Neural cell (in vitro differentiated cells): ENCODE results near the gene NECTIN1. TPM values are rescaled to one million over a fixed set of nuclear protein-coding genes. Genes with fewer than 3 reads are reported as not detected.

Experiments used
- H2AFZ ChIP-seq: fragments of 200-600, 300-800 bp; sonication (generic), shearing (Covaris generic); 2 replicates; pipeline ENCODE4 v1.6.0; 2014; ENCODE audit warnings: low read depth, mild to moderate bottlenecking, antibody characterized with exemption, low read length, moderate library complexity
- H3F3A ChIP-seq: fragments of 200-600 bp; shearing (Covaris generic); 2 replicates; pipeline ENCODE4 v1.6.1; 2016; ENCODE audit warnings: mild to moderate bottlenecking, moderate library complexity, mixed read lengths, antibody characterized with exemption, low read length; ENCODE audit not compliant: insufficient read depth, poor library complexity, severe bottlenecking
- H3K27ac ChIP-seq: fragments of 200-600, 300-800 bp; sonication (generic), shearing (Covaris generic); 2 replicates; pipeline ENCODE4 v1.5.1; 2014; ENCODE audit warnings: mild to moderate bottlenecking, low read length, moderate library complexity
- H3K27me3 ChIP-seq: fragments of 300-800, 200-600 bp; sonication (generic), shearing (Covaris generic); 2 replicates; pipeline ENCODE4 v1.6.0; 2014; ENCODE audit warnings: mild to moderate bottlenecking, low read depth, low read length, moderate library complexity; ENCODE audit not compliant: insufficient read depth
- H3K36me3 ChIP-seq: fragments of 300-800, 200-600 bp; sonication (generic), shearing (Covaris generic); 2 replicates; pipeline ENCODE4 v1.5.1; 2014; ENCODE audit warnings: mild to moderate bottlenecking, antibody characterized with exemption, low read length, moderate library complexity; ENCODE audit not compliant: insufficient read depth
- H3K4me2 ChIP-seq: fragments of 300-800, 200-600 bp; sonication (generic), shearing (Covaris generic); 2 replicates; pipeline ENCODE4 v1.6.0; 2014; ENCODE audit warnings: mild to moderate bottlenecking, low read length
- H3K4me3 ChIP-seq: fragments of 300-800, 200-600 bp; sonication (generic), shearing (Covaris generic); 2 replicates; pipeline ENCODE4 v1.5.1; 2014; ENCODE audit warnings: mild to moderate bottlenecking, low read length, moderate library complexity
- H3K79me2 ChIP-seq: fragments of 200-600 bp; shearing (Covaris generic); replicated peaks from 2 replicates; pipeline ENCODE4 v1.6.0; 2014; ENCODE audit warnings: mild to moderate bottlenecking, low read length, moderate library complexity; ENCODE audit not compliant: insufficient read depth
- H3K9ac ChIP-seq: fragments of 300-800, 200-600 bp; sonication (generic), shearing (Covaris generic); 2 replicates; pipeline ENCODE4 v1.6.1; 2016; ENCODE audit warnings: mild to moderate bottlenecking, low read length, mixed read lengths
- H3K9me2 ChIP-seq: fragments of 200-600 bp; shearing (Covaris generic); 2 replicates; pipeline ENCODE4 v1.6.1; 2016; ENCODE audit warnings: mild to moderate bottlenecking, low read length, mixed read lengths; ENCODE audit not compliant: insufficient read depth
- H3K9me3 ChIP-seq: fragments of 200-600, 300-800 bp; sonication (generic), shearing (Covaris generic); 2 replicates; pipeline ENCODE4 v1.6.1; 2016; ENCODE audit warnings: mild to moderate bottlenecking, mixed run types, low read length, moderate library complexity, mixed read lengths
- H4K20me1 ChIP-seq: fragments of 200-600 bp; shearing (Covaris generic); 2 replicates; pipeline ENCODE4 v1.6.1; 2016; ENCODE audit warnings: mild to moderate bottlenecking, mixed run types; ENCODE audit not compliant: insufficient read depth
- CTCF ChIP-seq: fragments of 450-650 bp; IDR thresholded peaks from 2 replicates; pipeline ENCODE4 v1.5.1; 2014; ENCODE audit warnings: antibody characterized with exemption, mild to moderate bottlenecking, moderate library complexity; ENCODE audit not compliant: poor library complexity, severe bottlenecking
- EP300 ChIP-seq: fragments of 450-650 bp; conservative IDR thresholded peaks from 2 replicates; pipeline ENCODE4 v1.6.1; 2014; ENCODE audit warnings: antibody characterized with exemption, mild to moderate bottlenecking, moderate library complexity; ENCODE audit not compliant: poor library complexity, severe bottlenecking
- EZH2 ChIP-seq: fragments of 200-600, 300-800 bp; shearing (Covaris generic), sonication (generic); IDR thresholded peaks from 2 replicates; pipeline ENCODE4 v1.6.1; 2014; ENCODE audit warnings: antibody characterized with exemption, low read length, borderline replicate concordance, mild to moderate bottlenecking; ENCODE audit not compliant: insufficient read depth, poor library complexity, severe bottlenecking
- MXI1 ChIP-seq: fragments of 450-650 bp; conservative IDR thresholded peaks from 2 replicates; pipeline ENCODE4 v1.6.1; 2014; ENCODE audit warnings: antibody characterized with exemption, mild to moderate bottlenecking; ENCODE audit not compliant: poor library complexity, severe bottlenecking
- POLR2AphosphoS5 ChIP-seq: IDR thresholded peaks from 2 replicates; pipeline ENCODE4 v1.6.1; 2012
- RAD21 ChIP-seq: fragments of 450-650 bp; conservative IDR thresholded peaks from 2 replicates; pipeline ENCODE4 v1.6.1; 2014; ENCODE audit warnings: antibody characterized with exemption, mild to moderate bottlenecking, moderate library complexity
- SMC3 ChIP-seq: fragments of 450-650 bp; conservative IDR thresholded peaks from 2 replicates; pipeline ENCODE4 v1.6.1; 2014; ENCODE audit warnings: antibody characterized with exemption, mild to moderate bottlenecking, moderate library complexity; ENCODE audit not compliant: poor library complexity
- TAF1 ChIP-seq: IDR thresholded peaks from 2 replicates; pipeline ENCODE4 v1.6.1; 2012; ENCODE audit warnings: low read depth
- polyA plus RNA-seq: library from polyadenylated mRNA; depleted of rRNA; stranded (reverse); fragments of >200 nt; gene quantifications from 2 replicates; pipeline ENCODE4 v1.2.3, GENCODE V29; 2014
- TF ChIP-seq, protein P1 (sequence below): IDR thresholded peaks from 2 replicates; pipeline ENCODE4 v1.6.1; 2012; ENCODE audit warnings: borderline replicate concordance

The NECTIN1 gene
- polyA plus RNA-seq, 1 donor from 2014 or later, result 5.6 TPM

DNA sequence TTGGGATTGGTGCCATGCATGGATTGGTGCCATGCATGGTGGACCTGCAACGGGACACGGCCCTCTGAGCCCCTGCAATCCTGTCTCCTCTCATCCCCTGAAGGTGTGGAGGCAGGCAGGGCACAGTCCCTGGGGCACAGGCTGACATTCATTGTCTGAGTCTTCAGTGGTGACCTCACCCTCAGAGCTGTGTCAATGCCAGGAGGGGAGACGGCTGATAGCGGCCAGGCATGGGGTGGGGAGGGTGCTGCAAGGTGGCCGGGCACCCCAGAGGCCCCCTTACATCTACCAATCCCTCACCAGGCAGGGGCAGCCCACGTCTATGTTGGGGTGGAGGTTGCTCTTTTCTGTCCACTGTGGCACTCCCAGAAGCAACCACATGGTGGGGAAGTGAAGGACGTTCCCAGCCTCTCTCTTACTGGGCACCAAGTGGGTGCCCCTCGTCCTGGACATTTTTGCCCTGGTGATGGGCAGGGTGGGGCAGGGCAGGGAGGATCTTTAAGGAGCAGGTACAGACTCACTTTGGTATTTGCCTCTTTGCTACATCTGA lies 47.6 kb downstream of the NECTIN1 start:
- Histone ChIP-seq H3K9ac (no peak overlapping the region), H3K27ac (no peak overlapping the region), H3F3A (no peaks in the 10 kb centered on the region), H3K9me2 (no peaks in the 10 kb centered on the region), H3K9me3 (peaks cover 6% of the 10 kb centered on the region), H3K36me3 (peaks cover 12% of the 10 kb centered on the region), H3K4me3 (no peak overlapping the region), H3K27me3 (no peaks in the 10 kb centered on the region), H3K79me2 (no peaks in the 10 kb centered on the region), H4K20me1 (no peaks in the 10 kb centered on the region), H3K4me2 (no peak overlapping the region), H2AFZ (no peak overlapping the region)
- TF ChIP-seq CTCF (no peak), RAD21 (no peak)

DNA sequence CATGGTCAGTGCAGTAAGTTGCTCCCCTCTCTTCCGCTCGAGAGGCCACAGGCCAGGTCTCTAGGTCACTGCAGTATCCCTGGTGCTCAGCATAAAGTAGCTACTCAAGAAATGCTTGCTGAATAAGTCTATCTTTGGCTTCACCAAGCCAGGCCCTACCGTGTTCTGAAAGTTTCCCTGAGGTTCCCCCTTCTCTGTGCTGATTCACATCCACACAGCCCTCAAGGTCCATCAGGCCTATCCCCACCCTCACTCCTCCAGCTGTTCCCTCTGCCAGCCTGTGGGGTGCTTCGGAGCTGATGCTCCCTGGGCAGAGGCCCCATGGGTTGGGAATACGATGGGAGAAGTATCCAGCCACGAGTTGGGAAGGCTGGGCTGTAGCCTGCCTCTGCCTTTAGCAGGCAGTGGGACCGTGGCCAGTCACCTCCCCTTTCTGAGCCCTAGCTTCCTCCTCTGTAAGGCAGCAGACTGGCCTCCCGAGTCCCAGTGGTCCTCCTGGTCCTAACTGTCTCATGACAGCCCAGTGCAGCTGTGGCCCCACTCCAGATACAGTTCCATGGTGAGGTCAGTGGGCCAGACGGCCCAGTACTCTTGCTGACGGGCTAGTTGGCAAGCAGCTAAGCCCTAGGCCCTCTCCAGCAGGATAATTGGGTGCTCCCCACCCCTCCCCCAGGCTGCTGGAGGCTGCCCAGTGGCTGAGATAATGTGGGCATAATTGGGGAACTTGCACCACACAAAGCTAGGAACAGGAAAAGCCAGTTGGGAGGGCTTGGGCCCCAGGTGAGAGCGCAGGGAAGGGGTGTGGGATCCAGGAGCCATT lies 48.2 kb downstream of the NECTIN1 start:
- H3K4me3 ChIP-seq, result no peak overlapping the region
- no peak overlapping the region for H3K9ac ChIP-seq
- H3K36me3 ChIP-seq, result peaks cover 12% of the 10 kb centered on the region
- no peaks in the 10 kb centered on the region for H3K79me2 ChIP-seq
- no peak overlapping the region for H2AFZ ChIP-seq
- H3K4me2 ChIP-seq, result no peak overlapping the region
- H3K27ac ChIP-seq, result no peak overlapping the region
- peaks cover 6% of the 10 kb centered on the region for H3K9me3 ChIP-seq
- TF ChIP-seq TAF1 (no peak), POLR2AphosphoS5 (no peak), MXI1 (no peak), EZH2 (no peak), EP300 (no peak), RAD21 (no peak), SMC3 (no peak), CTCF (no peak)
- TF ChIP-seq, protein P1, sequence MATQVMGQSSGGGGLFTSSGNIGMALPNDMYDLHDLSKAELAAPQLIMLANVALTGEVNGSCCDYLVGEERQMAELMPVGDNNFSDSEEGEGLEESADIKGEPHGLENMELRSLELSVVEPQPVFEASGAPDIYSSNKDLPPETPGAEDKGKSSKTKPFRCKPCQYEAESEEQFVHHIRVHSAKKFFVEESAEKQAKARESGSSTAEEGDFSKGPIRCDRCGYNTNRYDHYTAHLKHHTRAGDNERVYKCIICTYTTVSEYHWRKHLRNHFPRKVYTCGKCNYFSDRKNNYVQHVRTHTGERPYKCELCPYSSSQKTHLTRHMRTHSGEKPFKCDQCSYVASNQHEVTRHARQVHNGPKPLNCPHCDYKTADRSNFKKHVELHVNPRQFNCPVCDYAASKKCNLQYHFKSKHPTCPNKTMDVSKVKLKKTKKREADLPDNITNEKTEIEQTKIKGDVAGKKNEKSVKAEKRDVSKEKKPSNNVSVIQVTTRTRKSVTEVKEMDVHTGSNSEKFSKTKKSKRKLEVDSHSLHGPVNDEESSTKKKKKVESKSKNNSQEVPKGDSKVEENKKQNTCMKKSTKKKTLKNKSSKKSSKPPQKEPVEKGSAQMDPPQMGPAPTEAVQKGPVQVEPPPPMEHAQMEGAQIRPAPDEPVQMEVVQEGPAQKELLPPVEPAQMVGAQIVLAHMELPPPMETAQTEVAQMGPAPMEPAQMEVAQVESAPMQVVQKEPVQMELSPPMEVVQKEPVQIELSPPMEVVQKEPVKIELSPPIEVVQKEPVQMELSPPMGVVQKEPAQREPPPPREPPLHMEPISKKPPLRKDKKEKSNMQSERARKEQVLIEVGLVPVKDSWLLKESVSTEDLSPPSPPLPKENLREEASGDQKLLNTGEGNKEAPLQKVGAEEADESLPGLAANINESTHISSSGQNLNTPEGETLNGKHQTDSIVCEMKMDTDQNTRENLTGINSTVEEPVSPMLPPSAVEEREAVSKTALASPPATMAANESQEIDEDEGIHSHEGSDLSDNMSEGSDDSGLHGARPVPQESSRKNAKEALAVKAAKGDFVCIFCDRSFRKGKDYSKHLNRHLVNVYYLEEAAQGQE, result no peak
- H3K9me2 ChIP-seq, result no peaks in the 10 kb centered on the region
- H4K20me1 ChIP-seq, result no peaks in the 10 kb centered on the region
- H3K27me3 ChIP-seq, result no peaks in the 10 kb centered on the region
- H3F3A ChIP-seq, result no peaks in the 10 kb centered on the region
